HG03103 (cell line): ENCODE measurements around the gene STRBP.

Source experiments
- ATAC-seq: cut with Tn5 transposase; IDR thresholded peaks from one replicate; pipeline ENCODE4 v1.9.1; 2021; ENCODE audit warnings: low read depth; ENCODE audit not compliant: unreplicated experiment

Gene STRBP

DNA sequence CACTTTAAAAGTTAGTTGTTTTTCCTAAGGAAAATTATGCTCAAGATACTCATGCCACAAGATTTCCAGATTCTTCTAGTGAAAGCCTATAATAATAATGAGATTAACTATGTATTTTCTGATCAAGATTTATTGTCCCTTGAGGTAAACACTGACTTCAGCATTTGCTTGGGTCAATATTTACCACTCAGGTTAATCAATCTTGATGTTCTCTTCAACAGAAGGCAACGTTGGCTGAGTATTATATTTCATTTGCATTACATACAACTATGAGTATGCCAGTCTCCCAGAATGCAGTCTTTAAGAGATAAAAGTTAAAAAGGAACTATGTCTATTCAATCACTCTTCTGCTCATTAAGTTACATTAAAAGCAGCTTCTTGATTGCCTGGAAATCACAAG lies 119.3 kb downstream of the STRBP start:
- no peak for ATAC-seq

DNA sequence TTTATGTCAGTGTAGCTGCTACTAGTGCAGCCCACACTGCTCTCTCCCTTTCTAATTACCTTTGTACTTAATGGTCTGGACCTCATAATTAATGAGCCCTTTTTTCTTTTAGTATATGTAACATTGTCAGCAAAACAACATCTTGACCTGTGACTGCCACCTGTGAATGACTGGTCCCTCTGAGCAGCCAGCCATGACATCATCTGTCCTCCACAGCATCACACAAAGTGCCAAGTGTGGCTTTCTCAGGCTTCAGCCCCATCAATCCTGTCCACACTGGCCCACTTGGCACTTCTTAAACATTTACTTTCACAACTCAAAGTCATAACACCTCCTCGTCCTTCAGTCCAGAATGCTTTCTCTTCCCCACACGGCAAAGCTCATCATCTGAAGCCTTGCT lies 130.2 kb downstream of the STRBP start:
- no peak for ATAC-seq

DNA sequence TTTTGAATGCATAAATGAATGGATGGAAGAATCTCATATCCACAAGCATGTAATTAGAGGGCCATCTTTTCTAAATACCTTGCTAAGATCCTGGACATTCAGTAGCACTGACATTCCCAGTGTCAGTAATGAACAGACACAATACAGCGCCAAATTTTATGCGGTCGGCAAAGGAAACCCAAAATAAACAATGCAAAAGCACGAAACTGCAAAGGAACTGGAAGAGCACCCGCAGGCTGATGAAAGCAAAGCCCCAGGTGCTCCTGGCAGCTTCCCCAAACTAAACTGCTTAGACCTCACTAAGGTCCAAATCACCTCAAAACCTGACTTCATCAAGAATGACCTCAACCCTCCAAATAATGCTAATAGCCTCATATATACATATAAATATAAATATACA lies 133.0 kb downstream of the STRBP start:
- ATAC-seq = no peak

DNA sequence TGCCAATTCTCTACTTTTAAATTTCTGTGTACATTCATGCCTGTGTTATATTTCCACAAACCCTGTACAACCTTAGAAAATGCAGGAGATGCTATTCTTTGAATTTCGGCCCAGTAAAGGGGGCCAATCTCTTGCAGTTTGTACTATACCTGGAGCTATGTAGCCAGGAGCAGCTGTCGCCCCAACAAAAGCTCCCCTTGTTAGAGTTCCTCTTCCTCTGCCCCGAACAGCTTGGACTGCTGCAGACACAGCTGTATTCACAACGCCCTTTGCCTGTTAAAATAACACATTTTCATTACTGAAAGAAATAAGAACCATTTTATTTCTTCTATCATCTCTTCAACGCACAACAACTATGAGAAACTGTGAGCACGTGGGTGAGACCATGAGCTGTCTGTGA lies 135.7 kb downstream of the STRBP start:
- ATAC-seq = no peak

DNA sequence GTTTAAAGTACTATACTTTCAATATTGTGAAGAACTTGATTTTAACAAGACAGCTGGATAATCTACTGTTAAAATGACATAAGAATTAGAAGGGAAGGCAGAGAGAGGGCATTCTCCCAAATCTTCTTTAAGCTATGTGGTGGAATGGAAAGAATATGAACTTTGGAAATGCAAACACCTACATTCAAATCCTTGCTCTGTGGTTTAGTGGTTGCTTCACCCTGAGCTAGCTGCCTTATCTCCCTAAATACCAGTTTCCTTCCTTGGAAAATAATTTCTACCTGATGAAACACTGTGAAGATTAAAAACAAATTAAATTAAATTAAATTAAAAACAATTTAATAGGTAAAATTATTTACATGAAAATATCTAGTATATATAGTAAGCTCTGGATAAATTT lies 136.4 kb downstream of the STRBP start:
- ATAC-seq = no peak

DNA sequence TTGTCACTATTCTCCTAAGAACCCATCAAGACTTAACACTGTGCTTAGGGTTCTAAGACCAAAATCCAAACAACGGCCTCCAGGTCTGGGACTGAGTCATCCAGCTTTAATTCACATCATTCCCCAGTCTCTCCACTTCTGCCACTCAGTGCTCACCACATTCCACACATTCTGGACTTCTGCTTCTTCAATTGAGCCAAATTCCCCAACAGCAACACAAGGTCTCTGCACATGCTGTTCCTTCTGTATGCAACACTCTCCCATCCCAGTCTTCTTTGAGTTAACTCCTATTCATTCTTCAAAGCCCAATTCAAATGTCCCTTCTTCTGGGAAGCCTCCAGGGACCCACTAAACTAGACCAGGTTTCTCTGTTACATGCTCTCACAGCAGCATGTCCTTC lies 137.1 kb downstream of the STRBP start:
- no peak for ATAC-seq

DNA sequence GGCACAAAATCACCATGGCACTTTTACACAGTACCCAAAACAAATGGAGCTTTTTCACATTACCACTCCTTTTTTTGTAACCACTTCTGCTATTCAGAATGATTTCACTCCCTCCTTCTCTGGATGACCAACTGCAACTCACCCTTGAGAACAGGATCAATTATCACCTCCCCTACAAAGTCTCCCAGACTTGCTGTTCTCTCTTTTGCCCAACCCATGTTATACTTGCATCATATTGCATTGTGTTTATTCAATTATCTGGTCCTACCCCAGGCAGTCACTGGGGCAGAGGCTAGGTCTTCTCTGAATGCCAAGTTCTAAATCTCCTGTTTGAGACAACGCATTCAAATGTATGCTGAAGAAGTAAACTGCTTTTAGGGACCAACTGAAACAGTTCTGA lies 139.0 kb downstream of the STRBP start:
- no peak for ATAC-seq

DNA sequence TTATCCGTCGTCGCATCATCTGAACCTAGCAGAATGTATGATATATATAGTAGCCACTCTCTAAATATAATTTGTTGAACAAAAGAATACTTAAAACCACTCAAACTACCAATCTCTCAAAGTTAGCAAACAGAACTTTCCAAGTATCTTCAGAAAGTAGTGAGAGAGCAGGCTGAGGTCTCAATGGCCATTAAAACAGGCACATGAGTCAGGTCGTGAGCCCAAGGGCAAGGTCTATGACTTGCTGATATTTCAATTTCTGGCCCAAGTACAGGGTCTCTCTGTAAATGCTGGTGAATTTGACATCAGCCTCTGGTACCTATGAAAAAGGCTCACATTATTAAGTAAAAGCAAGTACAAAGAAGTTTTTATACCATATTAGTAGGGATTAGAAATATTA lies 139.8 kb downstream of the STRBP start:
- ATAC-seq = no peak

DNA sequence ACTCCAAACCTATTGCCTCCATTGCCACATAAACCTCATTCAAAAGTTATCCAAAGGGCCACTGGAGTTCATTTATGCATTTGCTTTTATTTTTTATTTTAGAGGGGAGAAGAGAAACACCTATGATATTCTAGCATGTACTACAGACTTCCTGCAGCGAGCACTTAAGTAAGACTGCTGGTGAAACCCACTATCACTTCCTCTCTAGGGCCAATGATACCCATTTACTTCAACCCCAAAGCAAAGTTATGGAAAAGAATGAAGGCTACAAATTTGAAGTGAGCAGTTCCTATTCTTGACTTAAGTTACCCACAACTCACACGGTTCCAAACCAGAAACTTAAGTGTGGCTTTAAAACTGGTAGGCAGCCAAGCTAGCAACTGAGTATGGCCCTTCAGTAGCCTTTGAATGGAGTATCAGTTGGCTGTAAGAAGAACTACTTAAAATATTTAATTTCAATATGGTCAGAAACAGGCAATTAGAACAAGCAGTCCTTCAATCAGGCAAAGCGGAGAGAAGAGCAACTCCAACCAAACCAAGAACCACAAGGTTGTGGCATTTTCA lies 140.8 kb downstream of the STRBP start:
- no peak for ATAC-seq

DNA sequence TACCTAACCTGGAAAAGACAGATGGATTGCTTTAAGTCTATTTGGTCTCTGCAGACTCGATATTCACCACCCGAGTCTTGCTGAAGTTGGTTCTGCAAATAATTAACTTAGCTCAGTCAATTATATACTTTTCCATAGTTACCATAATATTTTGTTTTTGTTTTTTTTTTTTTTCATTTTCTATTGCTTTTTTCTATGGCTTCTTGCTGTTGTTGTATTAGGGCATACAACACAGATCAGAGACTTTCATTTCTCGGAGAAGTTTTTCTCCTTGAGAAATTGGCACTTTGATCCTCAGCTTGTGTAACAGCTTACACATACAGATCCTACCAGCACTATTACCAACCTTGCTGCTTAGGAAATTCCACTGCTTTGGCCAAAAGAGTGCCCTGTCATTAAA lies 146.9 kb downstream of the STRBP start:
- ATAC-seq = no peak

DNA sequence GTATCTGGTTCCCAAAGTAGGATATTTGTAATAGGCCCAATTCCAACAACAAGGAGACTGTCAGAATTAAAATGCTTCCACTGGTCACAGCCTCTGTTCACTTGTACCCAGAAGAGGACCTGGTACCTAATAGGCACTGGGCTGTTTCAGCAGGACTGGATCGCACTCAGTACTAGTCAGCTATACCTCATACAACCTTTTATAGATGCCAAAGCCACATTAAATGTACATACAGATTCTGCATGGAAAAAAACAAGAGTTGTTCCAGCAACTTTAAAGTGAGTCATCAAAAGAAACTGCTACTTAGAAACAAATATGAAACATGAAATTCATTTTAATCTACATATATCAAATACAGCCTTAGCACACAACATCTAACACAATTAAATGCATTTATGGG lies 147.4 kb downstream of the STRBP start:
- no peak for ATAC-seq

DNA sequence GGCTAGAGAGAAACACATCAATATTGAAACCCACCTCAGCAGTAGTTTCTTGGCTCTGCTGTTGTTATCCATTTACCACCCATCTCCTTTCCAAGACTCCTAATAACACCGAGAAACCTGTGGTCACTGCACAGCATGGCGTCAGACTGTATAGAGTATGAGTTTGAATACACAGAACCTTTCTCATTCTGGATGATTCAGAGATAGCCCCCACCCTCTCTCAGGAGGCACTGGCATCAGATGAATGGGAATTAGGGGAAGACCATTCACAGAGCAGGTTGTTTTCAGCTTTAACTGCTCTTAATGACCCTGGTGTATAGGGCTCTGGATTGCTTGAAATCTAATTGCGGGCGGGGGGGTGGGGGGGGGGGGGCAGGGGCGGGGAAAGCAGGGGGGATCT lies 148.3 kb downstream of the STRBP start:
- ATAC-seq = no peak

DNA sequence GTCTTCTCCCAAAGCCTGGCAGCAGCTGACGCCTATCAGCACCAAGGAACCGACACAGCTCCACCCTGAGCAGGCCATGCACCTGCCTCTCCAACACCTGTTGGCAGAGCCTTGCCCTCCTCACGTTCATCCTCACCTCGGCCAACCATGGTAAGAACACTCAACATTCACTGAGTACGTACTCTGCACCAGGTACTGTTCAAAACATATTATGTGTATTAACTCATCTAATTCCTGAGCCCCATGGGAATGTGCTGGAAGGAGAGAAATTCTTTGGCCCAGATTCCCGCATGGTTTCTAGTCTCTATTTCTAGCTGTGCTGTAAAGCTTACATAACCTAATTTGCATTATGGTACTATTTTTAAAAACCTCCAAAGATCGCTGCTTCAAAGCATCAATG lies 148.8 kb downstream of the STRBP start:
- ATAC-seq = no peak

DNA sequence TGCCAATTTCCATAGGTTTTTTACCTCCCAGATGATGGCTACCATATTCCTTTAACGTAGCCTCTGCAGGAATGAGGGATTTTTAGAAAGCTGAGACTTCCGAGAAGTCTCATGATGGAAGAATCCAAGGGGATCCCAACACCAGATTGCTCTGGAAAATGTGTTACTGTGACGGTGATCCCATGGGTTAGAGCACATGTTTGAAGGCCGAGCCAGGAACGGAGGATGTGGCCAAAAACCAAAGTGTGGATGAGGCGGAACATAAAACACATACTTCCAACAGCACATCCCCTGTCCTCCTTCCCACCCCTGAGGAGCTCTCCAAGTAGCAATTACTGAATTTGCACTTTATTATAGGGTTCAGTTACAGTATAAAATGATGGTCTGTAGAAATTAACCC lies 152.3 kb downstream of the STRBP start:
- ATAC-seq = no peak

DNA sequence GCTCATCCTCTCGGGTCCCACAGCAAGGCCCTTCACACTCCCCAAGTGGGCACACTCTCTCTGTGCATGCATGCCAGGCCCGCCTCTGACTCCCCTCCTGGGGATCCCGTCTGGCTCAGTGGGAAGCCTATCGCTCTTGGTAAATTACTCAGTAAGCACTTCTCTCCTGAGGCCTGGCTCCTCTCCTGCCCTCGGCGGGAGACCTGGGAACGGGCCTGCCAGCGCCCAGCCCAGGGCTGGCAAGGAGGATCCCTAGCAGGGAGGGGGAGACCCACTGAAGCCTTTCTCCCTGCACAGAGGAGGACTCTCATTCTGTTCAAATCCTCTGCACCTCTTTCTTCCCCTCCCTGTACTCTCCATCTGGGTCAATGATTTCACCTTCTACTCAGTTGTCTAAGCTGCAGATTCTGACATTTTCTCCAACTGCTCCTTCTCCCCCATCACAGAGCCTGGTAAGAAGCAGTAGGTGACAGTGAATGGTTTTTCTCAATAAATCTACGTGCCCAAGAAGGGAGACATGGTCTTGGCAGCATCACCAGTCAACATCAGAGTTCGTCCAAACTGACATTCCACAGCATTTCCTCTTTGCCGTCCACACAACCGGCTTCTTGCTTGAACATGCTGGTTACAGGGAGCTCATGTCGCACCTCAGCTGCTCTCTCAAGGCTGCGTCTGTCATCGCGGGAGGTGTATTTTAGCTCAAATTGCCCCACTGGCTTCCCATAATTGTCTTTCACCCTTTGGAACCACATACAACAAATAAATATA lies 153.1 kb downstream of the STRBP start:
- no peak for ATAC-seq

DNA sequence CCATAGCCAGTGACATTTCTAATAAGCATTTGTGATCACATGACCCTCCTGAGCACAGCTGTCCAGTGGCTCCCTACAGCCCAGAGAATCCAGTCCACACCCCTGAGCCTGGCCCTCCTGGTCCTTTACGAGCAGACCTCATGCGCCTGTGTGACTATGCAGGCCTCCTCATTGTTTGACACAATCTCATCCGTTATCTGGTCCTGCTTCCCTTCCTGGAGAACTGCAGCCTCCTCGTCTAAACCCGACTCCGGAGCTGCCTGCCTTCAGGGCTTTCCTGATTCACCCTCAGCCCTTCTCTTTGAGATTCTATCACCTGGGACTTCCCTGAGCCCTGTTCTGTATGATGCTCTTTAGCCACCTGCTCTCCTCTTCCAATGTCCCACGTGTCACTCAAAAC lies 155.2 kb downstream of the STRBP start:
- no peak for ATAC-seq

DNA sequence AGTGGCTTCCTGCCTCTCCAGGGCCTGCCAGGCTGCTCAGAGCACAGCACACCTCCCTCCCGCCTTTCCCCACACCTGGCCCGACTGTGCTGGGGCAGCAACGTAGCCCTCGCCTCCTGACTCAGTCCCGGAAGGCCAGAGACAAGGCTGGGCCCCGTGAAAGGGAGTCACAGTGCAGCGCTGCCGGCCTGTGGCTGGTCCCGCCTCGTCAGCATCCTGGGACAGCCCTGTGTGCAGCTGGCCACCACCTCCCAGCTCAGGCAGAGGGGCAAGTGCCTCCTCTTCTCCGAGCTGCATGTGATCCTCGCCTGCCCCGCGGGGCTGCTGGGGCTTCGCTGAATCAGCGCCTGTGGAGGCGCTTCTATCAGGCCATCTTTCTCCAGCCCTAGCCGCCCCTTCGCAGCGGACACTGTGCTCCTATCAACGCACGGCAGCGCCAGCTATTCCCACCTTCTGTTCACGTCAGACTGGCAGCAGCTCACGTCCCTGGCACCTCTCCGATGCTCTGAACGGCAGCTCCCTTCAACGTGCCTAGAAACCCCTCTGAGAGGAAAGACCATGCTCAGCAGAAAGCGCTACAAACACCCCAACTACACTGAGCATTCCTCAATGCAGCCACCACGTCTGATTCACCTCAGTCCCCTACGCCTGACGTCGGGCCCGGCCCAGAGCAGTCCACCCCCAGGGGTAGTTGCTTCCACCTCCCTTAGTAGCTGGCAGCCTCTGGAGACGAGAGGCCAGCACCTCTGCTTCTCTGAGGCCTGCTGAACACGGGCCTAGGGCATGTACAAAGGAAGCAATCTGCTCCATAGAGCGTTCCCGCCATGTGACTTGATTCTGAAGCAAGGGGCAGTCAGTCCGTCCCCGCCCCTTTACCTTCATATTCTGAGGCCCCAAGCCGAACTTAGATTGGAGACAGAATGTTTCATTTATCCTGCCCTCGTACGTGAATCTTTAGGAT lies 156.1 kb downstream of the STRBP start:
- no peak for ATAC-seq

DNA sequence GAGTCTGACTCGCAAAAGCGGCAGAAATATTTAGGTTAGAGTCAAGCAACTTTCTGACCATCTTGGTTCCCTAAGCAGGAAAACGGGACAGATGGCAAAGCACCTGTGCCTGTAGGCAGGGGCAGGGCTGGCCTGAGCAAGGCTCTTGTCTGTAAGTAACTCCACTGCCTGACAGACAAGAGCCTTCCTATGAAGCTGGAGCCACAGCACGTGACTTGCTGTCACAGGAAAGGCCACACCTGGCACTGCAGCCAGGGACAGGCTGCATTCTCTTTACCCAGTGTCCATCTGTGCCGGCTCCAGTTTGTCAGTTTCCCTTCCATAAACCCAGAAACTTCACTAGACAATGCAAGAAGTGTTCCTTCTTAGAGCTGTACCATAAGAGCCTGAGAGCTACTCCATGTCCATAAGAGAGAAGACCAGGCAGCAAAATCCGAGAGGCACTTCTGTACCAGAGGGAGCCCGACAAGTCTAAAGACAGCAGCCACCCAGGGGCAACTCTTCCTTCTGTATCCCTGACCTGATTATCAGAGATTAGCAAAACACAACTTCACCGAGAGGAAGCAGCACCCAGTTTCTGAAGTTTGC lies 156.9 kb downstream of the STRBP start:
- ATAC-seq = no peak

DNA sequence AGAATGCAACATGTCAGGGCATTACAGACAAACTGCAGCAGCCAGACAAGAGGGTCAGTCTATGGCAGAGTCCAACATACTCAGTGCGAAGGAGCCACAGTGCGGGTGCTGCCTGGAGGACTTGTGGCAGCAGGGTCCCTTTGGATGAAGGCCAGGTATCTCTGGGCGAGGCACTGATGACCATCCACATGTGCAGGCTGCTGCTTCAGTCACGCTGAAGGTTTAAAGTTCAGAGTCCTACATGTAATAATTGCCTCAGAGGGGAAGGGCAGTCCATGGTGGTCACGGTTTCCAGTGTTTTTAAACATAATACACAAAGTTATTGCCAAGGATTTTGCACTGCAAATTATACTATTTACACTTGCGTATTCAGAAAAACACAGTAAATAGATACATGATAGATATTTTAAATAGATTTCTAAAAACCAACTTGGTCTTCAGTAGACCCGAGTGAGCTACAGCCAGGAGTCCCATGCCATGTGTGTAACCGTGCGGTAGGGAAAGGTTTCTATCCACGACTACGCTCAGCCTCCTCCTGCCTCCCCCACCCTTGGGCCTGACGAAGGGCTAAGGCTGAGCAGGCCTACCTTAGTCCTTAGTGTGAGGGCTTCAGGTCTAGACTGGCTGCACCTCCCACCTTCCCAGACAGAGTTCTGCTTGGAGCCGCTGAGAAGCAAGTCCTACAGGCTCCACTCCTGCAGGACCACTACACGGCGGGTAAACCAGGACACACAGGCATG lies 158.7 kb downstream of the STRBP start:
- no peak for ATAC-seq

DNA sequence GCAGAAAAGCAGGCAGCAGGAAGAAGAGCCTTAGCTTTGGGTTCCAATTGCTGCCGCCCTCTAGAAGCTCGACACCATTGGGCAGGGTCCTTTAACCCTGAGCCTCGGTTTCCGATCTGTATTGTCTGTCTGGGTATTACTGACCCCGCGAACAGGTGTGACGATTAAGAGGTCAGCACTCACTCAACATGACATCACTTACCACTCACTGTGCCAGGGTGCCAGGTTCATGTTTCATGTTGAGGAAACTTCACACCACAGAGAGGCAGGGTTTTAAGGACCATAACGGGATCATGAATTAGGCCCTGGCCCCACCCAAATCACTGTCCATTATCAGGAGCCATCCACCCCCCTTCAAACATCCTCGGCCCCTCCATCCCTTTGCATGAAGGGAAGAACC lies 159.4 kb downstream of the STRBP start:
- ATAC-seq = no peak
